HG02970 (cell line): ENCODE data around the gene IDH3G.

Source experiments
- ATAC-seq: cut with Tn5 transposase; IDR thresholded peaks from one replicate; pipeline ENCODE4 v1.9.1; 2021; ENCODE audit warnings: mild to moderate bottlenecking, moderate library complexity, moderate number of reproducible peaks; ENCODE audit not compliant: unreplicated experiment, low FRiP score

The IDH3G gene

DNA sequence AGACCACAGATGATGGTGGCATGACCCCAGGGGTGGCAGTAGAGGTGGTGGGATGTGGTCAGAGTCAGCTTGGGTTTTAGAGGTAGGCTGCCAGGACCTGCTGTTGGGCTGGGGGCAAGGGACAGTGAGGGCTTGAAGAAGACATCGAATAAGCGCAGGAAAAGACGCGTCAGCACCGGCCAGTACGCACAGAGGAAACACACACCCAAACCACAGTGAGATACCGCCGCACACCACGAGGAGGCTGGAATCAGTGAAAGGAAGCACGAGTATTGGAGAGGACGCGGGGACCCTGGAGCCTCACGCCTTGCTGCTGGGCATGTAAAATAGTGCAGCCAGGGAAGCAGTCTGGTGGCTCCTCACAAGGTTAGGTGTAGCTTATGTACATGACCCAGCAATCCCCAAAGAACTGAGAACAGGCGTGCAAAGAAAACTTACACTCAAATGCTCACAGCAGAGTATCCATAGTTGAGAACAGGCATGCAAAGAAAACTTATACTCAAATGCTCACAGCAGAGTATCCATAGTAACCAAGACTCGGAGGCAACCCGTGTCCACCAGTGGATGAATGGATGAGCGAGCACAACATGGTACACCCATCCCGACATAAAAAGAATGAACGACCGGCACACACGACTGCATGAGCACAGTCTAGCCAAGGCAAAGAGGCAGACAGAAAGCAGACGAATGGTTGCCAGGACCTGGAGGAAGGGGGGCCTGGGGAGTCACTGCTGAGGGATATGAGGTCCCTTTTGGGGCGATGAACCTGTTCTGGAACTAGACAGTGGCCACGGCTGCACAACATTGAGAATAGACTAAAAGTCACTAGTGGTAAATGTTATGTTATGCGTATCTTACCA lies 22.9 kb upstream of the IDH3G start:
- ATAC-seq = no peak

GRCh38 chrX:153814591-153815315 lies 20.6 kb upstream of the IDH3G start:
- no peak for ATAC-seq

DNA sequence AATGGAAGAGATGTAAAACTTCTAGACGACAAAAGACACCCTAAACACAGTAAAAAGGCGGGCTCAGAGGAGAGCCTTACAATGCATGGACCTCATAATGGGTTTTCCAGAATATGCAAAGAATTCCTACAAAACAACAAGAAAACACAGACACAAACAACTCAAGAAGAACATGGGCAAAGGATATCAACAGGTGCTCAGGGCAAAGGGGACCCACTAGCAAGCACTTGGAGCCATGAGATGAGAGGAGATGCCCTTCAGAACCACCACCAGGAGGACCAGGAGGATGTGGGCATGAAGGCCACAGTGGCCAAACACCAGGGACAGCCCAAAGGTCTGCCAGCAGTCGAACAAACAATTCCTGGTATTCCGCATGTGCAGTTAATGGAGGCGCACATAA lies 19.0 kb upstream of the IDH3G start:
- no peak for ATAC-seq

DNA sequence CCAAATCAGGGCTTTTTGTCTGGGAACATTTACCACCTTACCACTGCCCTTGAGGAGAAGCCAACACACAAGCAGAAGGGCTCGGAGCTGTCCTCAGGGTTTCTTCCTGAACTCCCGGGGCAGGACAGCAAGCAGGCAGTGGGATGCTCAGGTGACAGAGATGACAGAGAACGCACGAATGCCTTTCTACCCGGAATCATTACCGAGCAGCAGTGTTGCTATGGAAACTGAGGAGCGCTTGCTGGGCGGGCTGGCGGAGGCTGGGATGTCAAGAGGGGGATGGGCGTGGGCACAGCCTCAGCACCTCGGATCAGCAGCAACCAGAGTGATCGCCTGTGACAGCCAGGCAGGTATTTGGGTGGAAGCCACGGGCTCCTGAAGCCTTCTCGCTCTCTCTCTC lies 18.0 kb upstream of the IDH3G start:
- ATAC-seq = no peak

DNA sequence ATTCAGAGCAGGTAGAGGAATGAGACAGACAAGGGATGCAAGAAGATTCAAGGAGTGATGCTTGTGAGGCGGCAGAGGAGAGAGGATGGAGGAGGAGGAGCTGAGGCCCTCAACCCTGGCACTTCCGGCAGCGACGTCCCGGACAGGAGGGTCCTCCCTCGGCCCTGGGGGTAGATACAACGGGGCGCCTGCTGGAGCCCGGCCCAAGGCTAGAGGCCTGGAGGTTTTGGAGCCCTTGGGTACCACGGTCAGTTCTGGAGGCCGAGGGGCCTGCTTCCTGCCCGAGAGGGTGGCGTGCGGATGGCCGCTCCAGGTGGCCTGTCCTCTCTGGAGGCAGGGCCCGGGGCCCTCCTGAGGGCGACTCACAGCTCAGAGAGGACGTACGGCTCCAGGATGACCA lies 13.8 kb upstream of the IDH3G start:
- ATAC-seq = no peak

DNA sequence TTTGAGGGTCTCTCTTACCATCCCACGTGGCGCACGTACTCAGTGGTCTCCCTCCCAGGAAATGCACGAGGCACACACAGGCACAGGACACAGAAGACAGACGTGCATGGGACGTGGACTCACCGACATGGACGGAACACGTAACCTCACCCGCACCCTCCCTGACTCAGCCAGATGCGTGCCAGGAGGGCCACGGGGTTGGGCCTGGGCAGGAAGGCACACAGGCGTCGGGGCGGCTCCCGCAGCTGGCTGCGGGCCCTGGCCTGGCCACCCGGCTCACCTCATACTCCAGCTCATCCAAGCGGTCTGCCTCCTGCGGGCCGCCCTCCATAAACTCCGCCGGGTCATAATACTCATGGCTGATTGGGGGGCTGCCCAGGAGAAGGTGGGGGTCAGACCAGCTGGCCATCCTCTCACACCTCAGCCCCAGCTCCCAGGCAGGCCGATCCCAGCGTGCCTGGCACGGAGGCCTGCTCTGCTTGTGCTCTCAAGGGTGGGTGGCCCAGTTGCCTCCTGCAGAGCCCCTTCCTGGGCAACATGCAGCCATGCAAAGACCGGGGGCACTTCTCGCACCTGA lies 12.9 kb upstream of the IDH3G start:
- ATAC-seq = no peak

DNA sequence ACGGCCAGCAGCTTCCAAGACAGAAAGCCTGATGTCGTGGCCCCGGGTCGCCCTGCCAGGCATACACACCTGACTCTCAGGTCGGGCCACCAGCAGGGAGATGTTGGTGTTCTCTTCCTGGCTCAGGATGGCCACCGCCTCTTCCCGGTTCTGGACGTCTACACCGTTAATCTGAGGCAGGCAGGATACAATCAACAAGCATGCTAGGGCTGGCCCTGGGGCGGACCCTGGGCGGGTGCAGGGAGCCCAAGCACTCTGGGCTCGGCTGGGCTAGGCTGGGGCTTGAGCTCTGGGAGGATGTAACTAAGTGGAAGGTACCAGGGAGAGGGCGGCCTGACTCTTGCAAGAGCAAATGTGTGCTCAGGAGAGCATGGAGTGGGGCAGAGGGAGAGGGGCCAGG lies 11.3 kb upstream of the IDH3G start:
- no peak for ATAC-seq

- ATAC-seq = no peak
These were observed 10.4 kb upstream of the IDH3G start for GRCh38 chrX:153804621-153805020.

GRCh38 chrX:153804100-153804595 lies 10.0 kb upstream of the IDH3G start:
- ATAC-seq = no peak

DNA sequence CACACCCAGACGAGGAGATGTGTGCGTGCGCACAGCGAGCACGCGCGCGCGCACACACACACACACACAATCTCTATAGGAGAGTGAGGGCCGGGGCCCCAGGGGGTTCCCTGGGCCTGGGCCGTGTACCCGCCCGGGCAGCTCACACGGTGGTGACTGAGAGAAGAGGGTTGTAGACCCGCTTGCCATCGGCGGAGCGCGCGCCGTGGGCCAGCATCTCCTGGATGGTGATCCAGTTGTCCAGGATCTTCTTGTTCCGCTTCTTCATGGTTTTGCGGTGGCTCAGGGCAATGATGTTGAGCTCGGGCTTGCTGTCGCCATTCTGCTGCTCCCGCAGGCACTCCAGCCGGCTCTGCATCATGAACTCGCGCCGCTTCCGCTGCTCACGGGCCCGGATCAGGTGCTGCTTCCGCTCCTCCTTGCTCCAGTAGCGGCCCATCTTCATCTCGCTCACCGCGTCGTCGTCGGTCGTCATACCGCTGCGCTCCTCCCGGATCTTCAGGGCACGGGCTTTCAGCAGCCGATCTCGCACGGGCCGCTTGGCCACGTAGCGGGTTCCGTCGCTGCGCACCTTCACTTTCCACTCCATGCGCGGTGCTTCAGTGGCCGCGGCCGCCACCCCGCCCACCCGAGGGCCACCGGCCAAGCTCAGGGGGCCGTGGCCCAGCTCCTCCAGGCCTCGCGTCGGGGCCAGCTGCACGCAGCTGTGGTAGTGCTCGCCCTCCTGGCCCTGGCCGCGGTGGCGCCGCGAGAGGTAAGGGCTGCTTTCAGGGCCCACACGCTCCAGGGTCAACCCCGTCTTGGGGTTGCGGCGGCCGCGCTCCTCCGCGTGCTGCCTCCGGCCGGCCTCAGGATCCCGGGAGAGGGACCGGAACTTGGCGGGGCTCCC lies 9.3 kb upstream of the IDH3G start:
- no peak for ATAC-seq

GRCh38 chrX:153802513-153803045 lies 8.4 kb upstream of the IDH3G start:
- no peak for ATAC-seq

- ATAC-seq = no peak
These were observed 7.5 kb upstream of the IDH3G start for GRCh38 chrX:153801669-153802068.

DNA sequence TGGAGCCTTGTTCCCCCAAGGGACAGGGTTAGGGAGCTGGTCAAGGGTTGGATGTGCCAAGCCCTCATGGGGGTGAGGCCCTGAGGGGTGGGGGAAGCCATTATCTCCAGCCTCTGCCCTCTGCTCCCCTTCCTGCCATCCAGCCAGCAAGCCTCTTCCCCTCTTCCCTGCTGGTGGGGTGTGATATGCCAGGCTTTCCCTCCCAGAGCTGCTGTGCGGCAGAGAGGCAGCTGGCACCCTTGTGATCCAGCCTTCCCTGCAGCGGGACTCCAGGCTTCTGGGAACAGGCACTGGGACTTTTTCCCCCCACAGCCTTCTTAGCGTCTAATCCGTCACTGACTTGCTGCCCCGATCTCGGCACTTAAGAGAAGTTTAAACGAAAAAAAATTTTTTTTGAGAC lies 6.6 kb upstream of the IDH3G start:
- no peak for ATAC-seq

DNA sequence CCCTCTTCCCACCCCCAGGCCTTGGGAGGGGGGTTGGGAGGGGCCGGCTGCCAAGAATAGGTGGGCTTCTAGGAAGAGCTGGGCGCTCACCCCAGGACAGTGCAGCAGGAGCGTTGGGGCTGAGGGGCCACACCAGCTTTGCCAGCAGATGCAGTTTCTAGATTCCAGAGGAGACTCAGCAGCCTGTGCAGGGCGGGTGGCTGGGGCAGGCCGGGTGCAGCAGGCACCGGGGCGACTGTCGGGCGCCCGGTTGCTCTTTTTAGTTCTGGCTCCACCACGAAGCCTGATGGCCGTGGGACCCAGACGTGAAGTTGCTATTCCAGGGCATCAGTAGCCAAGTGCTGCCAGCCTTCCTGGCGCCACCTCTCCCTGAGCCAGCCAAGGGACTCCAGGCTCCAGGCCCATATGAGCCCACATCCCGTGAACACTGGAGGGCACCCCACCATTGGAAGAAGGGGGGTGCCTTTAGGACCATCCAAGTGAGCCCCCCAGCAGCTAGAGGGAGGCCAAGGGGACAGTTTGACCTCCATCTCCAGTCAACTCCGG lies 6.1 kb upstream of the IDH3G start:
- ATAC-seq = no peak

- no peak for ATAC-seq
These were observed 5.2 kb upstream of the IDH3G start for GRCh38 chrX:153799326-153799725.

DNA sequence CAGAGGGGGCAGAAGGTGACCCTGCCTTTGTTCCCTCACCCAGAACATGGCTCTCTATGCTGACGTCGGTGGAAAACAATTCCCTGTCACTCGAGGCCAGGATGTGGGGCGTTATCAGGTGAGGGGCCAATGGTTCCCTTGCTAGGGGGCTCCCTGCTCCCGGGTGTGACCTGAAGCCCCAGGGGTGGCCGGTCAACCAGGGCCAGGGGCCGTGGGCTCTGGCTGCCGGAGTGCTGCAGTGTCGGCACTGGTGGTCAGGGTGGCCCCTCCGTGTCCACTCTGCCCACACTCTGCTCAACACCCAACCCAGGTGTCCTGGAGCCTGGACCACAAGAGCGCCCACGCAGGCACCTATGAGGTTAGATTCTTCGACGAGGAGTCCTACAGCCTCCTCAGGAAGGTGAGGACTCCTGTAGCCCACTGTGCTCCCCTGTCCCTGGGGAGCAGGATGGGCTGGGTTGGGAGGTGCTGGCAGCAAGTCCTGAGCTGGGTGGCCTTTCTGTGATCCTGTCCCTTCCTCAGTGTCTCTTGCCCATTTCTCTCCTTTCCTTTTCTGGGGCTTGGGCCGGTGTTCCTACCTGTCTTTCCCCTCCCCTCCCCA lies 3.3 kb upstream of the IDH3G start:
- no peak for ATAC-seq

- ATAC-seq = no peak
These were observed 982 bp upstream of the IDH3G start for GRCh38 chrX:153794897-153795816.

DNA sequence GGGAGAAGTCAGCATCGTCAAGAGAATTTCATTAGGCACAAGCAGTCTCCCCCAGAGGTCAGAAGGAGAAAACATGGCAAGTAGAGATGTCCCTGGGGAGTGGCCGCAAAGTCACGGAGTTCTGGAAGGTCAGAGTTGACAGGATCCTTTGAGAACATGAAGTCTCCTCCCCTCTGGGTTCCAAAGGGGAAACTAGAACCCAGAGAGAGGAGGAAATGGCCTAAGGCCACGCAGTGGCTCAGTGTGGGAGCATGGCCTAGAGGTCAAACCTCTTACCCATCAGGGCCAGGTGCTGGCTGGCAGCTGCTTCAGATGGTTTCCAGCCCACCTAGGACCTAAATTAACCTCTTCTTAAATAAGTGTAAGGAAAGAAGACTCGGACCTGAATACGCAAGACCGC lies 884 bp downstream of the IDH3G start:
- no peak for ATAC-seq
